ENCODE measurements around the gene EBPL. TPM values are rescaled to one million over a fixed set of nuclear protein-coding genes. Genes with fewer than 3 reads are reported as not detected.
"Not testable (repeated sequence)": the region's sequence is repeated elsewhere in the genome, so short reads cannot be mapped to it uniquely, and the experiment has no call there.

The EBPL gene
- total RNA-seq, 4 donors from 2014 or later, result 38.2 to 130 (median 87.0) TPM

GRCh38 chr13:49616676-49617065 is 74.6 kb downstream of the EBPL start:
- Histone ChIP-seq H3K4me3 (no peak overlapping the region), H3K27me3 (no peaks in the 10 kb centered on the region), H3K27ac (no peak overlapping the region), H3K36me3 (no peaks in the 10 kb centered on the region), H3K4me1 (peaks cover 14% of the 10 kb centered on the region), H3K9me3 (no peaks in the 10 kb centered on the region)
- TF ChIP-seq CTCF (IDR thresholded peaks at IDR 0.05) (no peak), POLR2A (IDR thresholded peaks at IDR 0.05) (no peak), POLR2AphosphoS5 (IDR thresholded peaks at IDR 0.05) (no peak), EP300 (IDR thresholded peaks at IDR 0.05) (no peak)
- DNase-seq (ENCODE audit: low spot score in 2 of 2), result no peak
- 76% methylated on average over 3 of the region's 3 CpGs for WGBS

DNA sequence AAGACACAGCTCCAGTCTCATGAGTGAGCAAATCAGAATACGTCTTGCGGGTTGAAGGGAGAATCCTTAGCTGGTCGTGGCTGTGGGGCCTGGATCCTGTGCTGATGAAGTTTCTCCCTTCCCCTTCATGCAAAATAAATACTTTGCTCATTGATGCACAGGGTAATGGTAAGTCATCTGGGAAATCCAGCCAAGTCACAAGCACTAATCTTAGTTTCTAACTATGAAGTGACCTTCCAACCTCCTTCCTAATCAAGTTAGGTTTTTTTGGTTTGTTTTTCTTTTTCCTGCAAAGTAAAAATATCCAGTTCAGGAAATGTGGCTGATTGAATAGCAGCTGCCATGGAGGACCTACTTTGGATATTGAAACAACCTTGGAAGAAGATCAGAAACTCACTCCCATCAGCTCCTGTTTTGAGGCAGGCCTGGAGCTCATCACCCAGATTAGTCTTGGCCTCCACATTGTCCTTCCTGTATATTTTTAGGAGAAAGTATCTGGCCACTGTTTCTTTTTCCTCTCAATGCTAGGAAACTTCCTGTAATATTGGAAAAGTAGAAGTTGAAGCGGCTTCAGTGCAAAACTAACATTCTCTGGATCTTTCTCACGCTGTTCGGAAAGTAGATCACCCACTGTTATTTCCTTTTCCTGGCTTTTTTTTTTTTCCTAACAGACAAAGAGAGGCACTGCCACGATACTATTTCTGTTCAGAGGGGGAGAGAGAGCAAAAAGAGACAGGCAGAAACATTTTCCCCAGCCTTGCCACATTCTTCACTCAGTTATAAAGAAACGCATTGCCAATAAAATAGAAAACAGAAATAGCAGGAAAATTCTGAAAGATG is 75.2 kb downstream of the EBPL start:
- TF ChIP-seq EP300 (IDR thresholded peaks at IDR 0.05) (no peak), POLR2AphosphoS5 (IDR thresholded peaks at IDR 0.05) (no peak), POLR2A (IDR thresholded peaks at IDR 0.05) (no peak), CTCF (IDR thresholded peaks at IDR 0.05) (no peak)
- DNase-seq (ENCODE audit: low spot score in 2 of 2), result no peak
- WGBS, result 54% methylated on average over 8 of the region's 8 CpGs
- H3K27me3 ChIP-seq, result no peaks in the 10 kb centered on the region
- no peaks in the 10 kb centered on the region for H3K36me3 ChIP-seq
- H3K27ac ChIP-seq, result no peak overlapping the region
- peaks cover 14% of the 10 kb centered on the region for H3K4me1 ChIP-seq
- no peaks in the 10 kb centered on the region for H3K9me3 ChIP-seq
- H3K4me3 ChIP-seq, result no peak overlapping the region

DNA sequence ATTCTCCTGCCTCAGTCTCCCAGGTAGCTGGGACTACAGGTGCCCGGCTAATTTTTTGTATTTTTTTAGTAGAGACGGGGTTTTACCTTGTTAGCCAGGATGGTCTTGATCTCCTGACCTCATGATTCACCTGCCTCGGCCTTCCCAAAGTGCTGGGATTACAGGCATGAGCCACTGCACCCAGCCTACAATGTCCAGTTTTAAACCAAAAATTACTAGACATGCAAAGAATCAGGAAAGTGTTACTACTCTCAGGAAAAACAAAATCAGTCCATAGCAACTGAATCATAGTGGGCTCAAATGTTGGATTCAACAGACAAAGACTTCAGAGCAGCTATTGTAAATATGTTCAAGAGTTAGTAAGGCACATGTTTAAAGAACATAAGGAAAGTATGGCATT is 79.2 kb downstream of the EBPL start:
- not testable (repeated sequence) for H3K4me1 ChIP-seq; DNase-seq (ENCODE audit: low spot score in 2 of 2); H3K9me3 ChIP-seq; H3K27ac ChIP-seq; H3K4me3 ChIP-seq; H3K27me3 ChIP-seq; H3K36me3 ChIP-seq
- WGBS, result 98% methylated on average over 3 of the region's 3 CpGs

Other genes starting within 250 kb of the EBPL start
- gene CAB39L, start 247.4 kb downstream of the EBPL start, total RNA-seq, result 10 to 100 TPM; 17.8 to 45.1 (median 28.6) TPM
- 10 to 100 TPM in 2 of 4 donors, 1 to 10 TPM in 2; 5.3 to 19.8 (median 11.0) TPM for gene SETDB2, start 247.2 kb downstream of the EBPL start, total RNA-seq
- 10 to 100 TPM; 26.1 to 86.5 (median 35.3) TPM for gene PHF11, start 195.5 kb downstream of the EBPL start, total RNA-seq
- gene RCBTB1, start 105.9 kb downstream of the EBPL start, total RNA-seq, result 10 to 100 TPM in 2 of 4 donors, 1 to 10 TPM in 2; 8.2 to 11.1 (median 10.2) TPM
- under 1 TPM; 0.16 to 0.55 (median 0.28) TPM for gene ARL11, start 63.0 kb downstream of the EBPL start, total RNA-seq
- gene KPNA3, start 101.2 kb upstream of the EBPL start, total RNA-seq, result 10 to 100 TPM; 17.1 to 27.3 (median 23.6) TPM
- 1 to 10 TPM; 6.0 to 9.9 (median 7.2) TPM for gene SPRYD7, start 244.9 kb upstream of the EBPL start, total RNA-seq